Skin of body (tissue), 3 donors: Measurements from ENCODE around the gene UBE2H. TPM values are rescaled to one million over a fixed set of nuclear protein-coding genes. Genes with fewer than 3 reads are reported as not detected.

Source experiments
- DNase-seq: peaks from one replicate; lab custom pipeline; 2025; lab: John Stamatoyannopoulos, UW
- small RNA-seq: library from RNA; depleted of rRNA; stranded (forward); fragments of <200 nt; gene quantifications from one replicate; pipeline ENCODE3, GENCODE V24; 2014; ENCODE audit warnings: low replicate concordance
- total RNA-seq: library from RNA; depleted of rRNA; stranded (reverse); fragments of >200 nt; gene quantifications from one replicate; pipeline ENCODE4 v1.2.3, GENCODE V29; 2014

The UBE2H gene
- total RNA-seq, 1 donor from 2014 or later: 80.6 TPM

- DNase-seq: no peak
Measured at GRCh38 chr7:129789652-129790051, 163.1 kb downstream of the UBE2H start.

GRCh38 chr7:129789000-129789399 is 163.8 kb downstream of the UBE2H start:
- no peak for DNase-seq

- no peak for DNase-seq
Measured at GRCh38 chr7:129786825-129787563, 165.8 kb downstream of the UBE2H start.

- DNase-seq: no peak
Measured at GRCh38 chr7:129785685-129786514, 166.9 kb downstream of the UBE2H start.

GRCh38 chr7:129784783-129785684 is 167.7 kb downstream of the UBE2H start:
- DNase-seq: no peak

- DNase-seq: no peak
Measured at GRCh38 chr7:129784437-129784782, 168.3 kb downstream of the UBE2H start.

GRCh38 chr7:129783584-129783919 is 169.2 kb downstream of the UBE2H start:
- DNase-seq: no peak

GRCh38 chr7:129782818-129783583 is 169.8 kb downstream of the UBE2H start:
- no peak for DNase-seq

GRCh38 chr7:129781928-129782817 is 170.6 kb downstream of the UBE2H start:
- DNase-seq: no peak

- no peak for DNase-seq
Measured at GRCh38 chr7:129780974-129781927, 171.5 kb downstream of the UBE2H start.

Small RNA genes within 50 kb of the gene (small RNA-seq; reads per million reads assigned to genes)
- gene RF00019: not detected

Other genes with a start within 250 kb of the UBE2H start
- gene ZC3HC1, start 98.4 kb upstream of the UBE2H start, total RNA-seq: 10.3 TPM
- 51.4 TPM for gene KLHDC10, start 117.6 kb upstream of the UBE2H start, total RNA-seq